Brain microvascular endothelial cell (primary cell): ENCODE data around the gene GDF2.

ENCODE experiments used
- DNase-seq: peaks from one replicate; pipeline ENCODE4 v3.0.0-alpha.2; 2020
- H3K27ac ChIP-seq: fragments of 250-450 bp; sonication (Bioruptor Pico); 2 replicates; pipeline ENCODE4 v1.5.1; 2020; ENCODE audit warnings: mild to moderate bottlenecking, moderate library complexity
- H3K27me3 ChIP-seq: fragments of 250-450 bp; sonication (Bioruptor Pico); replicated peaks from 2 replicates; pipeline ENCODE4 v1.5.1; 2020; ENCODE audit warnings: mild to moderate bottlenecking
- H3K36me3 ChIP-seq: fragments of 250-450 bp; sonication (Bioruptor Pico); replicated peaks from 2 replicates; pipeline ENCODE4 v1.5.1; 2020; ENCODE audit warnings: mild to moderate bottlenecking
- H3K4me3 ChIP-seq: 2 replicates; pipeline ENCODE4 v1.5.1; 2011; ENCODE audit warnings: low read depth, mild to moderate bottlenecking, control low read depth, low read length, moderate library complexity
- CTCF ChIP-seq: IDR thresholded peaks from 2 replicates; pipeline ENCODE4 v1.5.1; 2011; ENCODE audit warnings: low read depth, mild to moderate bottlenecking, moderate library complexity, low read length, control low read depth, inconsistent platforms; ENCODE audit errors: missing control alignments
- in situ Hi-C: cut with HindIII; loops from 2 replicates; pipeline ENCODE4 v1.10.0; 2017; ENCODE audit warnings: low sequenced_read_pairs, low pct_ligation_motif_present

The GDF2 gene

GRCh38 chr10:47299611-47300428 is 22.4 kb upstream of the GDF2 start, which contains the start of gene GDF10:
GDF10 (plus strand) TSS chr10:47300197; CDS start chr10:47300652, 455 bp downstream.
- no peaks in the 10 kb centered on the region for H3K36me3 ChIP-seq
- H3K27ac ChIP-seq, result no peak within 1 kb of the TSS
- H3K27me3 ChIP-seq, result peaks cover 26% of the 10 kb centered on the region
- no peak for TF ChIP-seq CTCF
- in situ Hi-C loops, result loop anchor here (25.0 kb wide), 1 partner anchor 263 kb away; no protein-coding TSS in a partner anchor
- peak within 1 kb of the TSS; percentile 48 for H3K4me3 ChIP-seq
- DNase-seq, result no peak

- Histone ChIP-seq H3K36me3 (no peaks in the 10 kb centered on the region), H3K27me3 (peaks cover 24% of the 10 kb centered on the region), H3K27ac (no peak overlapping the region), H3K4me3 (peak overlapping the region; percentile 48)
- DNase-seq, result no peak
- in situ Hi-C loops, result loop anchor here (25.0 kb wide), 1 partner anchor 263 kb away; no protein-coding TSS in a partner anchor
- no peak for TF ChIP-seq CTCF
Measured at GRCh38 chr10:47300429-47300931, 21.8 kb upstream of the GDF2 start.

- in situ Hi-C loops, result loop anchor here (25.0 kb wide), 1 partner anchor 265 kb away; no protein-coding TSS in a partner anchor
- no peak for DNase-seq
- no peak overlapping the region for H3K27ac ChIP-seq
- H3K4me3 ChIP-seq, result no peak overlapping the region
- TF ChIP-seq CTCF, result no peak
- no peaks in the 10 kb centered on the region for H3K36me3 ChIP-seq
- peaks cover 21% of the 10 kb centered on the region for H3K27me3 ChIP-seq
Measured at GRCh38 chr10:47301833-47302232, 20.4 kb upstream of the GDF2 start.

GRCh38 chr10:47303105-47303504 is 19.1 kb upstream of the GDF2 start:
- peaks cover 11% of the 10 kb centered on the region for H3K27me3 ChIP-seq
- no peaks in the 10 kb centered on the region for H3K36me3 ChIP-seq
- H3K4me3 ChIP-seq, result no peak overlapping the region
- TF ChIP-seq CTCF, result no peak
- H3K27ac ChIP-seq, result no peak overlapping the region
- DNase-seq, result no peak
- in situ Hi-C loops, result loop anchor here (25.0 kb wide), 1 partner anchor 266 kb away; no protein-coding TSS in a partner anchor

- Histone ChIP-seq H3K4me3 (no peak overlapping the region), H3K36me3 (no peaks in the 10 kb centered on the region), H3K27me3 (peaks cover 11% of the 10 kb centered on the region), H3K27ac (no peak overlapping the region)
- TF ChIP-seq CTCF, result no peak
- DNase-seq, result no peak
- in situ Hi-C loops, result loop anchor here (25.0 kb wide), 1 partner anchor 267 kb away; no protein-coding TSS in a partner anchor
Measured at GRCh38 chr10:47303866-47304265, 18.4 kb upstream of the GDF2 start.
